Effector CD4-positive, alpha-beta T cell (primary cell): ENCODE measurements around the gene BIK.
"Not testable (repeated sequence)": the region's sequence is repeated elsewhere in the genome, so short reads cannot be mapped to it uniquely, and the experiment has no call there.

Source experiments
- DNase-seq: peaks from one replicate; pipeline ENCODE4 v3.0.0-alpha.2; 2020

The BIK gene

GRCh38 chr22:43104950-43105349 is 5.6 kb upstream of the BIK start:
- DNase-seq, result not testable (repeated sequence)

GRCh38 chr22:43106302-43106701 is 4.2 kb upstream of the BIK start:
- no peak for DNase-seq

- DNase-seq, result no peak
Measured at GRCh38 chr22:43109511-43109910, 1.0 kb upstream of the BIK start.

DNA sequence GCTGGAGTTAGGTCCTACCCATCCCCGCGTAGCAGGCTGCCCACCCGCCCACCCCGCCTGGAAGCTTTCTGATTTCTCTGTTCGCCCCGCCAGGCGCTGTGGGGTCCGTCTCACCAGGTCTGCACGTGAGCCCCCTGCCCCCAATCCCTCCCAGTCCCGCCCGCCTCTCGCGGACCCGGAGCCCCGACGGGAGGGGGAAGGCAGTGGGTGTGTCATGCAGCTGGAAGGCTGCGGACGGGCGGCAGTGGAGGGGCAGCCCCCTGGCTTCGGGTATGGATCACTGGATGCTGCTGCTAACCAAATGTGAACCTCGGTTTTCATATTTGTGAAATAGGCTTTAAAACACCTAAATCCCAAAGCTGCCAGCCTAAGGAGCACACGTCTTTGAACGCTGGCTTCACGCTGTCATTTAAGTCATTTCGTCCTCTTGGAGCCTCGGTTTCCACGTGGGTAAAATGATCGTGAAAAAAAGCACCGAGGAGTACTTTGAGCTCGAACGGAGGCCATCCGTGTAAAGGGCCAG is 568 bp upstream of the BIK start:
- no peak for DNase-seq

- peak; percentile 30 for DNase-seq
Measured at GRCh38 chr22:43110927-43111623, 525 bp downstream of the BIK start.

GRCh38 chr22:43113526-43114251 is 3.1 kb downstream of the BIK start:
- no peak for DNase-seq

DNA sequence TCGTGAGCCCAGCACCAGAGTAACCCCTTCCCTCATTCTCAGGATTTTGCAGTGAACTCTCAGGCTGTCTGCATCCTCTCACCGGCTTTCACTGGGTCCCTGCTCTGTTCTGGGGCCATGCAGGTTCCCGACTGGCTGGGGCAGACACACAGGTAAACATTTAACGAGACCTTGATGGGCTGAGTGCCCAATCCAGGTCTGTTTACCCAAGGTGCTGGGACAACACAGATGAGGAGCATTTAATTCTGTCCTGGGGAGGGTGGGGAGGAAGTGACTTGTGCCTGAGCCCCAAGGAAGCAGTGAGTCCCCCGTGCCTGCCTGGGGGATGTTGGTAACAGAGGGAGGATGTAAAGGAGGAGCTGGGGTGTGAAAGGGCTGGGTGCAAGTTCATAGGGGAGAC is 4.4 kb downstream of the BIK start:
- no peak for DNase-seq

DNA sequence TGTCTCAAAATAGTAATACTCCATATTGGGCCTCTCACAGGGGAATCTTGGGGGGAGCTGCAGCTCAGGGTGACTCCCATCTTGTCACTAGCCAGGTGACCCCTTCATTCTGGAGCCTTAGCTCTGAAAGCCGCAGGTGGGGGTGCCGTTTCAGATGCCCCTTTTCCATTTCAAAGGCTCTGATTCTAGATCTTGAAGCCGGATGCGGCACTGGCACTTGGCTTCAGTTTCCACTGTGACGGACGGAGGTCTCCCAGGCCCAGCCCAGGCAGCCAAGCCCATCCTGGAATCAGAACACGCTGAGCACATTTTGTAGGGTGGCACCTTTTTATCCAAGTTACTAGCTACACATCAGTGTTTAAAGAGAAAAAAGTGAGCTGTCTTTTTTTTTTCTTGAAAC is 6.4 kb downstream of the BIK start:
- DNase-seq, result no peak

- DNase-seq, result no peak
Measured at GRCh38 chr22:43118024-43118849, 7.7 kb downstream of the BIK start.

DNA sequence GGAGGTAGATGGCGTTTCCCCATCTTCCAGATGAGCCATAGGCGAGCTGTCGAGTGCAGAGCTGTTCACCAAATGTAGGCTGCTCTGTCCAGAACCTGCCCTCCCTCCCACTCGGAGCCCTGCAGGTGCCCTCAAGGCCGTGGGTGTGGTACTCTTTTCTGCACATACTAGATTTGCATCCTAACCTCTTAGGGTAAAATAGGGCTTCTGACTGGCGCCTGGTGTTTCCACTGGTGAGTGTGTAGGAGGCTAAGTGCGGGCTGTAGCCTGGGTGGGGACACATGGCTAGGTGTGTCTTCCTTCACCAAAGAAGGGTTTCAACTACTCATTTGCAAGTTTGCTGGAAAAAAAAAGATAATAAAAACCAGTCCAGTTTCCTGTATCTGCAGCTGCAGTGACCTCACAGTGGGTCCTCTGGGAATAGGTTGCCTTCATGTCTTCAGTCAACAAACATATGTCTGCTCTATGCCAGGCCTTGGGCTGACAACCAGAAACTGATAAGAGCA is 8.5 kb downstream of the BIK start:
- DNase-seq, result no peak

GRCh38 chr22:43126501-43127165 is 16.1 kb downstream of the BIK start:
- DNase-seq, result no peak

DNA sequence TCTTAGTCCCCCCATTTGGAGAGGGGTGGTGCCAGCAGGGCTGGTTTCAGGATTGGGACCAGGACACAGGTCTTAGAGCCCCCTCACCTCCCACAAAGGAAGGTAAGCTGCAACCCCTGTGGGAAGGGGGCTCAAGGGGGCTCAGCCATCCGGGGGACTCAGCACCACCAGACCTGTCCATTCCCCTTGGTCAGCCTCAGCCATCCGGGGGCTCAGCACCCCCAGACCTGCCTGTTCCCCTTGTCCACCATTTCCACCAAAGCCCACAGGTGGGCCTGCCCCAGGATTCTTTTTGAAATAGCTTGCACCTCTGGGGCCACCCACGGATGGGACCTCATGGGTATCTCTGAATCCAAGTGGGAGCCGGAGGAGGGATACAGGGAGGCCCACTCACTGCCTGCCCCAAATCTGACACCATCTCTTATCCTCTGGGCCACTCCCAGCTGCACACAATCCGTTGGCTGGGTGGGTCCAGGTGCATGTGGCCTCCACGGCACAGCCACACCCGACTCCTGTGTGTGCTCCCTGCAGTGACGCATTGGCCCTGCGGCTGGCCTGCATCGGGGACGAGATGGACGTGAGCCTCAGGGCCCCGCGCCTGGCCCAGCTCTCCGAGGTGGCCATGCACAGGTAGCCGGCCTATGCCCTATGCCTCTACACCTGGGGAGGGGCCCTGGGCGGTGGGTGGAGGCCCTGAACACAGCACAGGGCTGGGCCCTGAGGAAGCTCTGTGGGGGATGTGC is 16.8 kb downstream of the BIK start:
- DNase-seq, result no peak

DNA sequence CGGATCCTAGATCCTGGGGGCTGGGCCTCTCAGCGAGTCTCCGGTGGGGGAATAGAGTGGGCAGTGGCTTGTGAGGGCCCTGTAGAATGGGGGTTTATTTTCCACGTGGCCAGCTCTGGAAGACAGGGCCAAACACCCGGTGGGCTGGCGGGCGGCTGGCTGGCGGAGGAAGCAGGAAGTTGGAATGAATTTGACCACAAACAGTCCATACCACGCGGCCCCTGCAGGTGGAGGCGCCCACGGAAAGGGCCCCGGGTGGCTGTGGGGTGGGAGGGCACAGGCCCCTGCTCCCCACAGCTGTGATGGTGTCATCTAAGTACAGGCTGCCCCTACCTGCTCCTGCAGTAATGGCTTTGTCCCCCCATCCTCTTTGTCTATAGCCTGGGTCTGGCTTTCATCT is 17.6 kb downstream of the BIK start:
- no peak for DNase-seq

DNA sequence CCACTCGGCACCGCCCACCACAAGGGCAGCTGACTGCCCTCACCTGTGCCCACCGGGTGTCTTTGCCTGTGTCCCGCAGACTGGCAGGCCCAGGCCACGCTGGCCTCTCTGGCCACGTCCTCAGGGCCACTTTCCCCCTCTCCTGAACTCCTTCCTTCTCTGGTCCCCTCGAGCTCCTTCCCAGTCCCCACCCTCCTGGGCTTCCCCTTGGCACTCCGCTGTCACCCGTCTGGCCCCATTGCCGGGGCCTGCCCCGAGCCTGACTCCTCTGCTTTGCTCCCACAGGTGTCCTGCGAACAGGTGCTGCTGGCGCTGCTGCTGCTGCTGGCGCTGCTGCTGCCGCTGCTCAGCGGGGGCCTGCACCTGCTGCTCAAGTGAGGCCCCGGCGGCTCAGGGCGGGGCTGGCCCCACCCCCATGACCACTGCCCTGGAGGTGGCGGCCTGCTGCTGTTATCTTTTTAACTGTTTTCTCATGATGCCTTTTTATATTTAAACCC is 18.4 kb downstream of the BIK start:
- no peak for DNase-seq

GRCh38 chr22:43129426-43130425 is 19.2 kb downstream of the BIK start:
- no peak for DNase-seq

- no peak for DNase-seq
Measured at GRCh38 chr22:43131773-43132501, 21.4 kb downstream of the BIK start.

DNA sequence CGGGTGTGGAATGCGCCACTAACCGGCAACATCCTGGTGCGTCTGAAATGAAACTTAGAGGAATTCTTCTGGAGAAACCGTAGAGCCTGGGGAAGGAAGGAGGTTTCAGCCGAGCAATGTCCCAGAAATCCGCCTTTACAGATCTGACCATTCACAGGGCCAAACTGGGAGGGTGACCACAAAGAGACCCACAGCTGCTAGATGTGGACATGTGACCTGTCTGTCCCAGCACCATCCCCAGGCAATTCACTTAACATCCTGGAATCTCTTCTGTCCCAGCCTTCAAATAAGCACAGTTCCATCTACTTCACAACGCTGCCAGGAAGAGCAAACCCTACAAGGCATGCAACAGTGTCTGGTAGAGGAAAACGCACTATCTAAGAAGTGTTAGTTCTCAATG is 22.9 kb downstream of the BIK start:
- no peak for DNase-seq

GRCh38 chr22:43134553-43134952 is 24.0 kb downstream of the BIK start:
- no peak for DNase-seq

DNA sequence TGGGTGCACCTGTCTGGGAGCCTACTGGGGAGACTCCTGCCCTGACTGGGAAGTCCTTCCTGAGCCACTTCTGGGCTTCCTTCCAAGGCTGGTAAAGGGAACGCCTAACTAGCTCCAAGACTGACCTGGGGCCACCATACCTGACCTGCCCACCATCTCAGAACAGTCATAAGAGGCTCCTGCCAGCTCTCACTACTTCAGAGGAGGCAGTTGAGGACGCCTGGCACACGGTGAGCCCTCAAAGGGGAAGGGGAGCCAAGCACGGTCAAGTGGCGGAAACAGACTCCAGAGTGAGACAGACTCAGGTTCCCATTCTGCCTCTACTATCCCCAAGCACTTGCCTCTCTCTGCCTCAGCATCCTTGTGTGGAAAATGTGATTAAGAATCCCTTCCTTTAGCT is 25.0 kb downstream of the BIK start:
- DNase-seq, result no peak

- peak; percentile 35 for DNase-seq
Measured at GRCh38 chr22:43136255-43136654, 25.7 kb downstream of the BIK start.
